Measurements from ENCODE around the gene SYNJ1. TPM values are rescaled to one million over a fixed set of nuclear protein-coding genes. Genes with fewer than 3 reads are reported as not detected.

The SYNJ1 gene
- total and polyA plus RNA-seq, 7 experiments from 2014 or later: 4.3 to 28.5 (median 22.1) TPM

GRCh38 chr21:32712043-32712442, 15.8 kb downstream of the SYNJ1 start:
- ChIA-PET POLR2A (interaction anchor here (1.3 kb wide), 1 partner anchor 16 kb away, joined by 3 read pairs; no protein-coding TSS in a partner anchor), CTCF (interaction anchor here (0.5 kb wide), 1 partner anchor 648 kb away, joined by 3 read pairs; no protein-coding TSS in a partner anchor)
- DNase-seq: peak in 1 of 9 donors; percentile 10
- peaks cover 16 to 29% (median 24%) of the 10 kb centered on the region in 5 donors for H3K36me3 Mint-ChIP-seq
- intact Hi-C loops (cut with micrococcal nuclease): loop anchor here in 1 of 2 donors (2.0 kb wide), 1 partner anchor 15 kb away; no protein-coding TSS in a partner anchor
- no peaks in the 10 kb centered on the region for H3K9me3 ChIP-seq (ENCODE audit: control insufficient read depth in 2 of 3, low read length in 3 of 3)
- H3K27me3 ChIP-seq (ENCODE audit: control insufficient read depth in 2 of 2, insufficient read depth in 2 of 2, low read length in 2 of 2): no peaks in the 10 kb centered on the region
- peaks cover 4 to 6% of the 10 kb centered on the region in 2 donors for H3K4me1 ChIP-seq (ENCODE audit: control insufficient read depth in 2 of 2, insufficient read depth in 2 of 2, low read length in 2 of 2)
- H3K36me3 ChIP-seq (ENCODE audit: control insufficient read depth in 2 of 3, insufficient read depth in 3 of 3, low read length in 3 of 3): no peaks in the 10 kb centered on the region
- peaks cover 0 to 5% (median 0%) of the 10 kb centered on the region in 11 donors for H3K9me3 Mint-ChIP-seq
- H3K4me3 Mint-ChIP-seq: peak overlapping the region in 3 of 10 donors; percentile 1 to 62 (median 4)
- H3K27me3 Mint-ChIP-seq: no peaks in the 10 kb centered on the region
- H3K4me3 ChIP-seq (ENCODE audit: low read length): no peak overlapping the region
- H3K4me1 Mint-ChIP-seq: peaks cover 16 to 52% (median 41%) of the 10 kb centered on the region in 7 donors
- no peak overlapping the region for H3K27ac ChIP-seq (ENCODE audit: low read depth, low read length)
- peak overlapping the region in 3 of 9 donors; percentile 23 to 47 (median 39) for H3K27ac Mint-ChIP-seq
- peak; percentile 42 for ATAC-seq

DNA sequence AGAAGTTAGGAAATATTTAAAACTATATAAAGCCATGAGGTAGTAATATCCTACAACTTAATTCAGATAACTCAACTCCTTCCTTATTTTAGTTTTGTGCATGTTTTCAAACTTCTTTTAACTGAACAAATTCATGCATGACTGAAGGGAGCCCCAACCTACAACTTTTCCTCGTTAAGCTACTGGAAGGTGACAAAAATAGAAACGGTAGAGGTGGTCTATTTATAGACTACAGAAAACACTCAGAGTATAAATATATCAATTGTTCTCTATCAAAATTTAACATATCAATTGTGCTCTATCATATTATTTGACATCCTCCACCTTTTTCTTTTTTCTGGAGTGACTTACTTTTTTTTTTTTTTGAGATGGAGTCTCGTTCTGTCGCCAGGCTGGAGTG, 16.8 kb downstream of the SYNJ1 start:
- ATAC-seq (no peak), DNase-seq (no peak)
- Histone ChIP-seq H3K27me3 (ENCODE audit: control insufficient read depth in 2 of 2, insufficient read depth in 2 of 2, low read length in 2 of 2) (no peaks in the 10 kb centered on the region), H3K4me1 (ENCODE audit: control insufficient read depth in 2 of 2, insufficient read depth in 2 of 2, low read length in 2 of 2) (peaks cover 4 to 6% of the 10 kb centered on the region in 2 donors), H3K27ac (ENCODE audit: low read depth, low read length) (no peak overlapping the region), H3K4me3 (ENCODE audit: low read length) (no peak overlapping the region), H3K36me3 (ENCODE audit: control insufficient read depth in 2 of 3, insufficient read depth in 3 of 3, low read length in 3 of 3) (no peaks in the 10 kb centered on the region), H3K9me3 (ENCODE audit: control insufficient read depth in 2 of 3, low read length in 3 of 3) (no peaks in the 10 kb centered on the region)
- CTCF ChIA-PET: no interaction called here
- Mint-ChIP-seq H3K4me3 (no peak overlapping the region), H3K36me3 (peaks cover 9 to 21% (median 18%) of the 10 kb centered on the region in 5 donors), H3K4me1 (peaks cover 14 to 46% (median 39%) of the 10 kb centered on the region in 7 donors), H3K27ac (no peak overlapping the region), H3K27me3 (no peaks in the 10 kb centered on the region), H3K9me3 (peaks cover 0 to 1% (median 0%) of the 10 kb centered on the region in 11 donors)
- intact Hi-C loops (cut with micrococcal nuclease): no loop called here
- POLR2A ChIA-PET: interaction anchor here (0.6 to 1.3 kb wide), 2 partner anchors 17 to 842 kb away, joined by 3 read pairs; no protein-coding TSS in a partner anchor

GRCh38 chr21:32710069-32710784, 17.6 kb downstream of the SYNJ1 start:
- H3K4me1 Mint-ChIP-seq: peaks cover 17 to 48% (median 42%) of the 10 kb centered on the region in 7 donors

GRCh38 chr21:32708069-32708468, 19.7 kb downstream of the SYNJ1 start:
- ChIA-PET POLR2A (no interaction called here), CTCF (interaction anchor here (0.5 to 1.0 kb wide), 2 partner anchors 9 to 144 kb away, joined by 3 to 4 read pairs; no protein-coding TSS in a partner anchor)
- DNase-seq: no peak
- Histone ChIP-seq H3K9me3 (ENCODE audit: control insufficient read depth in 2 of 3, low read length in 3 of 3) (no peaks in the 10 kb centered on the region), H3K4me1 (ENCODE audit: control insufficient read depth in 2 of 2, insufficient read depth in 2 of 2, low read length in 2 of 2) (peaks cover 4 to 6% of the 10 kb centered on the region in 2 donors), H3K27ac (ENCODE audit: low read depth, low read length) (no peak overlapping the region), H3K27me3 (ENCODE audit: control insufficient read depth in 2 of 2, insufficient read depth in 2 of 2, low read length in 2 of 2) (no peaks in the 10 kb centered on the region), H3K4me3 (ENCODE audit: low read length) (no peak overlapping the region), H3K36me3 (ENCODE audit: control insufficient read depth in 2 of 3, insufficient read depth in 3 of 3, low read length in 3 of 3) (no peaks in the 10 kb centered on the region)
- Mint-ChIP-seq H3K4me1 (peaks cover 19 to 51% (median 43%) of the 10 kb centered on the region in 7 donors), H3K27ac (peak overlapping the region in 6 of 9 donors; percentile 5 to 71 (median 28)), H3K4me3 (peak overlapping the region in 6 of 10 donors; percentile 16 to 66 (median 39)), H3K27me3 (no peaks in the 10 kb centered on the region), H3K36me3 (peaks cover 0 to 16% (median 13%) of the 10 kb centered on the region in 5 donors), H3K9me3 (no peaks in the 10 kb centered on the region)
- ATAC-seq: no peak
- intact Hi-C loops (cut with micrococcal nuclease): no loop called here

More at GRCh38 chr21:32710069-32710784, 17.6 kb downstream of the SYNJ1 start:
- H3K27me3 ChIP-seq (ENCODE audit: control insufficient read depth in 2 of 2, insufficient read depth in 2 of 2, low read length in 2 of 2): no peaks in the 10 kb centered on the region
- ATAC-seq: no peak
- Mint-ChIP-seq H3K4me3 (no peak overlapping the region), H3K27ac (no peak overlapping the region), H3K27me3 (no peaks in the 10 kb centered on the region), H3K36me3 (peaks cover 9 to 20% (median 18%) of the 10 kb centered on the region in 5 donors), H3K9me3 (peaks cover 0 to 1% (median 0%) of the 10 kb centered on the region in 11 donors)
- POLR2A ChIA-PET: interaction anchor here (0.6 kb wide), 2 partner anchors 151 to 843 kb away, joined by 3 to 4 read pairs; no protein-coding TSS in a partner anchor
- H3K4me1 ChIP-seq (ENCODE audit: control insufficient read depth in 2 of 2, insufficient read depth in 2 of 2, low read length in 2 of 2): peaks cover 4 to 6% of the 10 kb centered on the region in 2 donors
- DNase-seq: no peak
- no peaks in the 10 kb centered on the region for H3K9me3 ChIP-seq (ENCODE audit: control insufficient read depth in 2 of 3, low read length in 3 of 3)
- no peaks in the 10 kb centered on the region for H3K36me3 ChIP-seq (ENCODE audit: control insufficient read depth in 2 of 3, insufficient read depth in 3 of 3, low read length in 3 of 3)
- H3K4me3 ChIP-seq (ENCODE audit: low read length): no peak overlapping the region
- CTCF ChIA-PET: no interaction called here
- intact Hi-C loops (cut with micrococcal nuclease): no loop called here
- H3K27ac ChIP-seq (ENCODE audit: low read depth, low read length): no peak overlapping the region

GRCh38 chr21:32705901-32706300, 21.9 kb downstream of the SYNJ1 start:
- no peak for DNase-seq
- no peak for ATAC-seq
- Histone ChIP-seq H3K36me3 (ENCODE audit: control insufficient read depth in 2 of 3, insufficient read depth in 3 of 3, low read length in 3 of 3) (peaks cover 0 to 4% (median 0%) of the 10 kb centered on the region in 3 experiments), H3K27ac (ENCODE audit: low read depth, low read length) (no peak overlapping the region), H3K27me3 (ENCODE audit: control insufficient read depth in 2 of 2, insufficient read depth in 2 of 2, low read length in 2 of 2) (no peaks in the 10 kb centered on the region), H3K4me1 (ENCODE audit: control insufficient read depth in 2 of 2, insufficient read depth in 2 of 2, low read length in 2 of 2) (no peaks in the 10 kb centered on the region), H3K9me3 (ENCODE audit: control insufficient read depth in 2 of 3, low read length in 3 of 3) (no peaks in the 10 kb centered on the region), H3K4me3 (ENCODE audit: low read length) (no peak overlapping the region)
- peaks cover 15 to 41% (median 36%) of the 10 kb centered on the region in 7 donors for H3K4me1 Mint-ChIP-seq
- CTCF ChIA-PET: no interaction called here
- peaks cover 0 to 21% (median 12%) of the 10 kb centered on the region in 5 donors for H3K36me3 Mint-ChIP-seq
- no peaks in the 10 kb centered on the region for H3K27me3 Mint-ChIP-seq
- H3K9me3 Mint-ChIP-seq: no peaks in the 10 kb centered on the region
- H3K4me3 Mint-ChIP-seq: no peak overlapping the region
- intact Hi-C loops (cut with micrococcal nuclease): no loop called here
- POLR2A ChIA-PET: interaction anchor here (0.6 kb wide), 1 partner anchor 66 kb away, joined by 3 read pairs; the partner anchor contains the start of gene PAXBP1
- no peak overlapping the region for H3K27ac Mint-ChIP-seq

GRCh38 chr21:32705139-32705538, 22.7 kb downstream of the SYNJ1 start:
- intact Hi-C loops (cut with micrococcal nuclease): no loop called here
- Histone ChIP-seq H3K36me3 (ENCODE audit: control insufficient read depth in 2 of 3, insufficient read depth in 3 of 3, low read length in 3 of 3) (peaks cover 0 to 4% (median 0%) of the 10 kb centered on the region in 3 experiments), H3K4me3 (ENCODE audit: low read length) (no peak overlapping the region), H3K4me1 (ENCODE audit: control insufficient read depth in 2 of 2, insufficient read depth in 2 of 2, low read length in 2 of 2) (no peaks in the 10 kb centered on the region), H3K27ac (ENCODE audit: low read depth, low read length) (no peak overlapping the region), H3K9me3 (ENCODE audit: control insufficient read depth in 2 of 3, low read length in 3 of 3) (no peaks in the 10 kb centered on the region), H3K27me3 (ENCODE audit: control insufficient read depth in 2 of 2, insufficient read depth in 2 of 2, low read length in 2 of 2) (no peaks in the 10 kb centered on the region)
- H3K4me1 Mint-ChIP-seq: peaks cover 15 to 41% (median 36%) of the 10 kb centered on the region in 7 donors
- CTCF ChIA-PET: no interaction called here
- H3K4me3 Mint-ChIP-seq: no peak overlapping the region
- DNase-seq: no peak
- no peak for ATAC-seq
- peaks cover 0 to 21% (median 12%) of the 10 kb centered on the region in 5 donors for H3K36me3 Mint-ChIP-seq
- POLR2A ChIA-PET: no interaction called here
- H3K27me3 Mint-ChIP-seq: no peaks in the 10 kb centered on the region
- no peak overlapping the region for H3K27ac Mint-ChIP-seq
- H3K9me3 Mint-ChIP-seq: no peaks in the 10 kb centered on the region
